Hematopoietic multipotent progenitor cell treated with erythropoietin and hydrocortisone succinate and interleukin-3 and kit ligand, for 17 days (in vitro differentiated cells): ENCODE data around the gene BCL2.
"Not testable (repeated sequence)": the region's sequence is repeated elsewhere in the genome, so short reads cannot be mapped to it uniquely, and the experiment has no call there.

Source experiments
- DNase-seq: peaks from one replicate; pipeline ENCODE4 v3.0.0-alpha.2; 2015; ENCODE audit warnings: low spot score

BCL2 gene

DNA sequence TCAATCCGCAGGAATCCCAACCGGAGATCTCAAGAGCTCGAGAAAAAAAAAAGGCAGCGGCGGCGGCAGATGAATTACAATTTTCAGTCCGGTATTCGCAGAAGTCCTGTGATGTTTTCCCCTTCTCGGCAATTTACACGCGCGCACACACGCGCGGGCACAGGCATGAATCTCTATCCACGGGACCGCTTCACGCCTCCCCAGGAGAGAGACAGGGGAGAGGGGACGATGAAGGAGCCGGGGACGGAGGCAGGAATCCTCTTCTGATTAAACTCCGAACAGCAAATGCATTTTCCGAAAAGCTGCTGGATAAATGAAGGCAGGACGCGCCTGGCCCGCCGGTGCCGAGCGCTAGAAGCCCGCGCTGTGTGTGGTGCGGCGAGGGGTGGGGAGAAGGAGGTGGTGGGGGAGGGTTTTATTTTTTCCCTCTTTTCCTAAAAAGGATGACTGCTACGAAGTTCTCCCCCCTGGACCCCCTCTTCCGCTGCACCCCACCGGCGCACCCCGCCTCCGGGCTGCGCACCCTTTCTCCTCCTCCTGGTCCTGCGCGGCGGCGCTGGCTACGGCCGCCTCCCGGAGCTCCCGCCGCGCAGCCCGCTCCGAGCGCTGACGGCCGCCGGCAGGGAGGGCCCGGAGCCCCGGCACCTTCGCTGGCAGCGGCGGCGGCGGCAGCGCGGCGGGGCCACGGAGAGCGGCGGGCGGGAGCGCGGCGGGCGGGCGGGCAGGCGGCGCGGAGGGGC lies at the start of gene BCL2:
TSS of gene BCL2 (minus strand) at position 387 of the 740 bp plus-strand sequence.
- no peak for DNase-seq

DNA sequence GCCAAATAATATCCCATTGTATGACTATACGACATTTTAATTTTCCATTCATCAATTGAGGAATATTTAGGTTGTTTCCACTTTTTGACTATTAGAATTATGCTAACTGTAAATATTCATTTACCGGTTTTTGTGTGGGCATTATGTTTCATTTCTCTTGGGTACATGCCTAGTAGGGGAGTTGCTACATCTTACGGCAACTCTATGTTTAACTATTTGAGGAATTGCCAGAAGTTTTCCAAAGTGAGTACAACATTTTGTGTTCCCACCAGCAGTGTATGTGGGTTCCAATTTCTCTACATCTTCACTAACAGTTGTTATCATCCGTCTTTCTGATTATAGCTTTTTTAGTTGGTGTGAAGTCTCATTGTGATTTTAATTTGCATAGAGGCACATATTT lies 49.0 kb upstream of the BCL2 start:
- no peak for DNase-seq

DNA sequence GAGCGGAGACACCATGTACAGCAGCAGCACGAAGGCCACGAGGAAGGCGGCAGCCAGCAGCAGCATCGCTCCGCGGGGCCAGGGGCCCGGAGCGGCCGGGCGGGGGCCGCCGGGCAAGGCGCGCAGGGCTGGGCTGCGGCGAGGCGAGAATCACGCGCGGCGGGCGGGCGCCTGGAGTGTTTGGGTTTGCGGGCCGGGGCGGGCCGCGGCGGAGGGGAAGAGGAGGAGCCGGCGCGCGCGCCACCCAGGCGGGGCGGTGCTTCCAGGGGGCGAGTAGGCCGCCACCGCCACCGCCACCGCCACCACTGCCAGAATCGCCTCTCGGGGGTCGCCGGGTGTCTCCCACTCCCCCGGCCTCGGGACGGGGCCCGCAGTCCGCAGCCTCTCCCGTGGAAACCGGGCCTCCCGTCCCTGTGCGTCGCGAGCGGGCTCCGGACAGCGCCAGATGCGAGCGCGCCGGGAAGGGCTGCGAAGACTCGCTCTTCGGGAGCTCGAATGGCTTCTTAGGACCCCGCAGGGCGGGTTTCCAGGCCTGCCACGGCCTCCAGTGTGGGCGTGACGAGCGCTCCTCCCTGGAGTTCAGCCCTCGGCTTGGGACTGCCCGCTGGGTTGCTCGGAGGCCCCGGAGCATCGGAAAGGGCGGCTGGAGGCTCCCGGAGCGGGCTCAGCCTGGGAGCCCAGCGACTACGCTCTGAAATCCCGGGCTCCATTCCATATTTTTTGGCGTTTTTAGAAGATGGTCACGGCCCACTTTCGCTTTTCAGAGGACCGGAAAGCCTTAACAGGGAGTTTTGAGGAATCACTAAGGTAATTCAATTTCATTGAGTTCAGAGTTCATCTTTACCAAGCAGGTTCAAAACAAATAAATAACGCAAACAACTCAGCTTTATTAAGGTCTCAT lies 47.7 kb upstream of the BCL2 start, which contains the start of gene KDSR:
TSS of gene KDSR (minus strand) at position 154 of the 901 bp plus-strand sequence. CDS start at position 66, 88 bp downstream.
- DNase-seq: peak; percentile 44

DNA sequence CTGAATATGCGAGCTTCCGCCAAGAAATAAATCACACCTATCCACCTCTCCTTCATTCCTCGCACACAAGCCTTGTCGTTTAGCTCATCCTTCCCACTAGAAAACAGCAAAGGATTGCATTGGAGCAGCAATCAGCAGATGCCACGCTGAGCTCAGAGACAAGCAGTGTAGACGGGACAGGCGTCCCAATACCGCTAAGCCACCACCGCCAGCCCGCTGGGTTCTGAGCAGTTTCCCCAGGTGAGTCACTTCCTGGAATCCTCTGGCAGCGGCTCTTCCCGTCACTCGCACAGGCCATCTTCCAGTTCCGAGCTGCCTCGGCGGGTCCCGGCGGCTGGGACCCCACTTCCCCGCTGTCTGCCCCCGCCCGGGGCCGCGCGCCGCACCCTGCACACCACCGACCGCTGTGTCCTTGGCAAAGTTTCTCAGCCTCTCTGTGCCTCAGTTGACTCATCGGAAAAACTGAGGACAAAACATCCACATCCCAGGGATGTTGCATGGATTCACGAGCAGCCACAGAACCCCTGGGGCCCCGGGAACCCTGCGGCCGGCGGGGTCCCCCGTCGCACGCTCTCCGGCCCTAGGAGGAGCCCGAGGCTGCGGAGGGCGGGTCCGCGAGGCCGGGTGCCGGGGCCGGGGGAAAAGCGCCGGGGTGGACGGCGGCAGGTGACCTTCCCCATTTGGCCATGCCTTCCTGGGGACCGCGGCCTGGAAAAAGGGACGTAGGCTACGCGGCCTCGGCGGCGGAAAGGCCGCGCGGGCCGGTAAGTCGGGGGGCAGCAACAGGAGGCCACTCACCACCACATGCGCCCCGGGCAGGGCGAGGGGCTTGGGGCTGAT lies 46.9 kb upstream of the BCL2 start:
- DNase-seq: no peak

DNA sequence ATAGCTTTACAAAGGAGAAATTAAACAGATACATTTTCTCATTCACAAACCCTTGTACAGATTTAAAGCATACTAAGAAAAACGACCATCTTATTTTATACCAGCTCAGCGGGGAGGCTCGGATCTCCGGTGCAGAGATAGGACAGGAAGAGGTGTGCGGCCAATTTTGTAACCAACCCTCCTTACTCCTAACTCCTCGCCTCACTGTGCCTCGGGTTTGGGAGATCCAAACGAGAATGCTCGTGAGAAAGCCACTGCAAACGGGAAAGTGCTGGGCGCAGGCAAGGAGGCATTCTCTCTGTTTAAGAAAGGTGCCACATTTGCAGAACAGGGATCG lies 46.3 kb upstream of the BCL2 start:
- no peak for DNase-seq

DNA sequence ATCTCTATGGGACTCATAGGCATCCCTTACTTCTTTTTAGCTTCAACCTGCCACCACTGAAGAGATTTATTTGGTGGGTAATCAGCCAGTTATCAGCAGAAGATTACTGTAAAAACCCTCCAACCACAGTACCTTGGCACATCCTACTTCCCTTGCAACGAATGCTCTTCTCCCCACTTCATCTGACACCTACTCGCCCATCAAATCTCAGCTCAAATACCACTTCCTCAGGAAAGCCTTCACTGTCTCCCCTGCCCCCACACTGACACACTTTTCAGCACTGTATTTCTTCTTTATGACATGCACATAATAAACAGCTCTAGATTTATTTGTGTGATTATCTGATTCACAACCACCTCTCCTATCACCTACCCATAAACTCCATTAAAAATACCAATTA lies 44.4 kb upstream of the BCL2 start:
- DNase-seq: no peak

DNA sequence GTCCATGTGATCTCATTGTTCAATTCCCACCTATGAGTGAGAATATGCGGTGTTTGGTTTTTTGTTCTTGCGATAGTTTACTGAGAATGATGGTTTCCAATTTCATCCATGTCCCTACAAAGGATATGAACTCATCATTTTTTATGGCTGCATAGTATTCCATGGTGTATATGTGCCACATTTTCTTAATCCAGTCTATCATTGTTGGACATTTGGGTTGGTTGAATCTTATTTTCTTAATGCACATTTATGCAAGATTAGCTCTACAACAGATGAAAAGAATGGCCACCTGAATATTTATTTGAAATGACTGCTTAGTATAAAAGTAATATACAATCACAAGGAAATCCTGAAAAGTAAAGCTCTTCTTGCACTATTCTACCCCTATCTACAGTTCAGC lies 43.9 kb upstream of the BCL2 start:
- DNase-seq: not testable (repeated sequence)

DNA sequence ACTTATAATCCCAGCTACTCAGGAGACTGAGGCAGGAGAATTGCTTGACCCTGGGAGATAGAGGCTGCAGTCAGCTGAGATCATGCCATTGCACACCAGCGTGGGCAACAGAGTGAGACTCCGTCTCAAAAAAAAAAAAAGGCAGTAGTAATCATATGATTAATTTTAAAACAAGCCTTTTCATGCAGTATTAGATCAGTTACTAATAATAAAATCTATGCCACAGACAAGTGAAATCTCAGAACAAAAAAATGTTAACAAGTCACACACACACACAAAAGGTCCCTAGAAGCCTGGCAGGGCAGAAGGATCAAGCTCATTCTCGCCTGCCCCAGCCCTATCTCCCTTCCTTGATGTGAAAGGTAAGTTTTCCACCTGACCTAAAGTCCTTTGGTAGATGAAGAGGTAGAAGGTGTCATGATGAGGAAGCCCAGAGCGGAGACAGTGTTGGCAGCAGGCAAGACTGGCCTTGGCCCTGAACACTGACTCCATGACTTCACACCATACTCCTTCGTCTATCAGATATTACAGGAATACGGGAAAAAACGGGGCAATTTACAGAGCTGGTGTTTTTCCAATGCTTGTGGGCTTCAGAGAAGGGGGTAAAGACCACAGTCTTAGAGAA lies 36.8 kb upstream of the BCL2 start:
- no peak for DNase-seq

DNA sequence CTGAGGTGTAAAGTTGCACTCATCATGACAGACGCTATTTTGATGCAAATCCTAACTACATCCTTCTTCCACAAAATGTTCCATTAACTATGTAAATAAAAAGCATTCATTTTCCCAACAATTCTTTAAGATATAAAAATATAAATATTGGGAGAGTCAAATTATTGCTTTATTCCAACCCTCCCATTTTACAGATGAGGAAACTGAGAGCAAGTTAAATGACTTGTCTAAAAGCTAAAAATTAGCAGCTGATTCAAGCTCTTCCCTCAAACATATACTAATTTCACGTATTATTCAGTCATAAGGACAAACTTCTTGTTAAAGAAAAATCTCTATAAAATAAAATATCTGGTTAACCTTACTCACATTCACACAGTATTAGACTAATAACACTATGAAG lies 30.7 kb upstream of the BCL2 start:
- no peak for DNase-seq

DNA sequence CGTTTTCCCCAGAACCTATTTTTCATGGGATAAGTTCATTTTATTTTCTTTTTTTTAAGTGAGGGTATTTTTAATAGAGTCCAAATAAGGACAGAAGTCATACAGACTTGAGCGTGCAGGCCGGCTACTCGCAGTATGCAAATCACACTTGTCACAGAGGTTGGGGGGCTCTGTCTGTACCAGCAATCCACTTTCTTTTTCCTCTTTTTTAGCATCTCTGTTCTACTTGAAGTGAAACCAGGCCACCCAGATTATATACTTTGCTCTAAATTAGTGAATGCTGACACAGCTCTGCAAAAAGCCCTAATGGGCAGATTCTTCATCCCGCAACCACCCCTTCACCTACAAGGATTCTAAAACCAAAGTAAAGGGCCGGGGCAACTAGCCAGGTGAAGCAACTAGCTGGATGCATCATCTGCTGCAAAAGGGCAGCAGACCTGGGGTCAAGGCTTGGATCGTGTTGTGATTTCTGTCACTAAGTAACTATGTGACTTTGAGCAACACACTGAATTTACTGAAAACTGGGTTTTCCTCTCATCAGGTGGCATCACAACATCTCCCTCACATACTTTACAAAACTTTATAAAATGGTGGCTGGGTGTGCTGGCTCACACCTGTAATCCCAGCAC lies 29.1 kb upstream of the BCL2 start:
- no peak for DNase-seq

DNA sequence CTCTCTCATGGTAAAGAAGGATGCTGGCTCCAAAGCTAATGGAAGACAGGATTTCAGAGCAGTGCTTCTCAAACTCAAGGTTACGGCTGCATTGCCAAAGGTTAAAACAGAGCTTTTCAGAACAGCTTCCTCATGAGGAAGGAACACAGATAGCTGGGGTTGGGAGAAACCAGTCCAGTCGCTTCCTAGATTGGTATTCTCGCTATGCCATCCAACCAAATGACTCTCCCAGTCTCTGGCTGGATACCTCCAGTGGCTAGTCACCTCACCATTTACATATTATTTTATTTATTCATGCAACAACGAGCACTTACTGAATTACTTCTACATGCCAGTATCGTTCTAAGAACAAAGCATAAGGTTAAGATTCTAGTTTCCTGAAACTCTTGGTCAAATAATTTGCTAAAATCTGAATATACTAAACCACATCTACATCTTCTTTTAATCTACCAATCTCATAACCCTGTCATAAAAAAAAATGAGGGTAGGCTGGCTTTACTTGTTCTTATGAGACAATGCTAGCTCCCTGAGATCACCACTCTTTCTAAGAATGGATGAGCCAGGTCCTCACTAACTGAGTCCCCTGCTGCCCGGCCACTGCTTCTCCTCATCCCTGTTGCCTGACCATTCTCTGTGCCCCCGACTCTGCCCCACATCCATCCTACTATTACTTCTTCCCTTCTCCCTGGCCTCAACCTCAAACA lies 27.1 kb upstream of the BCL2 start:
- no peak for DNase-seq

DNA sequence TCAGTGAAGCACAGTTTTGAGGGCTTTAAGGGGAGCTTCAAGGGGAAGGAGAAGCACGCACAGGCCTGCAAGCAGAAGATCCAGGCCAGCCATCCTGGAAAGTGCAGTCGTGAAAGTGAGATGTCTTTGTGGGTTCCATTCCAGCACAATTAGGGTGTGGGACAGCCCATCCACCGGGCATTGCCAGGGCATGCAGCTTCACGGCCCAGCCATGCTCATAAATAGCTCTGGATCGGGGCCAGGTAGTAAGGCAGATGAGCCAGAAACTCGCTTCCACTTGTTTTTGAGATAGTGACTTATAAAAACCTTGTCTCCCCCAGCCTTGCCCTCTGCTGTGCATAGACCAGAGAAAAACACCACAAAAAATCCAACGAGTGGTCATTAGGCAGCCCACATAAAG lies 26.5 kb upstream of the BCL2 start:
- DNase-seq: no peak

DNA sequence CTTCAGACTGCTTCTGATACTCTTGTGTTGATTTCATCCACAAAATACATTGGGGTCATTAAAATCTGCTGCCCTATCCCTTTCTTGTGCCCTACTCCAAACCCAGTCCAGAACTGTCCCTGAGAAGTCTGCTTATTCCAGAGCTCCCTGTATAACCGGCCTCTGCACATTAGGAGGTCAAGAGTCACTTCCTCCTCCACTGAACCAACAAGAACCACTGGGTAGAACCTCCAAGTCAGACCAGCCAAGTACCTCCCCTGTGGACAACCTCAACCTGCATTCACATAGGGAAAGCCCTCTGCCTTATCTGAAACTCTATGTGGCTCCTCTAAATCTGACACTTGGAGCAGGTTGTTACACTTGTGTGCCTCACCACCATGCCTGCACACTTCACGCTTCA lies 25.3 kb upstream of the BCL2 start:
- no peak for DNase-seq

DNA sequence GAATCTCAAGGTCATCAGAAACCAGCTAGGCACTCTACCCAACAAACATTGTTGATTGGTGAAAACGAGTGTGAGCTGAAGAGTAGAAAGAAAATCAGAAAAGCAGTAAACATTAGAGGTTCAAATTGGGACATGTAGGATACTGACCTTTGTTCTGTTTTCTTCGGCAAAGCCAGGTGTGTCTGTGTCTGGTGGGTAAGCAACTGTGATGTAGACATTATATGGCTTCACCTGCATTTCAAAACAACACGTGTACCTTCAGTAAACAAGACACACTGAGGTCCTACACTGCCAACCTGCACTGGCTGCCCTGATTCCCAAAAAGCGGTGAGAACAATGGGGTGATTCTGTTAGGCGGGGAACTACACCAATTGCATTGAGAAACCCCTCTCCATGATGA lies 24.7 kb upstream of the BCL2 start:
- DNase-seq: no peak

DNA sequence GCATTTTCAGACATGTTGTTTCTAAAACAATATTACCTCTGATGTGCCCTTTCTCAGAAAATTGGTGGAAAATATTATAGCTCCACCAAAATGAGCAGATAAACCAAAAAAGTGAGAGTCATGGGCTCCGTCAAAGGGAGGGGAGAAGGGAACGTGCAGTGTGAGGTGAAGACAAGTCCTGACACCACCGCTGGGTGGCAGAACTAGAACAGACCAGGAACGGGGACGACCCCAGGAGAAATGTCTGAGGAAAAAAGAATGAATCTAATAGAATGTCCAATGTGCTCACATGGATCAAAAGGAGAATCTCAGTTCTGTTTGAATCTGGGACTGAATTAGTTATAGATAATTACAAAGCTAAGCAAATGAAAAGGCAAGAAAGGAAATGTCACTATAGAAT lies 22.6 kb upstream of the BCL2 start:
- peak; percentile 32 for DNase-seq

DNA sequence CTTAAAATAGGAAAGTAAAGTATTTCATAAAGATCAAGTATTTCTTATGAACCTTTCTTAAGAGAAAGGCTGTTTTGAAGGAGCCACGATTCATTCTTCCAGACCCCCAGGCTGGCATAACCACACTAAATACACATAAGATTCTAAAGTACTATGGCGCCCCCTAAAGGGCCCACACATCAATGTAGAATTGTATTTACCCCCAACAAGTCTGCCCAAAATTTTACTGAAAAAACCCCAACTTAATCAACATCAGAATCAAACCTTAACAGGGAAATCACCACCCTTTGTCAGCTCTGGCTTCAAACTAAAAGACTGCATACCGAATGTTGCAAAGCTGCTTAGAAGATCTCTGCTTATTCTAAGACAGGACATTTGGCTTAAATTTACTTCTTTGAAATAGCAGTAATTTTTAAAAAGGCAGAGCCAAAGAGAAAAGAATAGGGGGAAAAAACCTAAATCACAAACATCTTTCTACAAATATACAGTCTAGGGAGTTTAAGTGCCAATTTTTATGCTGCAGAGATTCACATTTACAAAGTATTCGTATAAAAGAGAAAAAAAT lies 20.4 kb upstream of the BCL2 start:
- DNase-seq: peak; percentile 27

DNA sequence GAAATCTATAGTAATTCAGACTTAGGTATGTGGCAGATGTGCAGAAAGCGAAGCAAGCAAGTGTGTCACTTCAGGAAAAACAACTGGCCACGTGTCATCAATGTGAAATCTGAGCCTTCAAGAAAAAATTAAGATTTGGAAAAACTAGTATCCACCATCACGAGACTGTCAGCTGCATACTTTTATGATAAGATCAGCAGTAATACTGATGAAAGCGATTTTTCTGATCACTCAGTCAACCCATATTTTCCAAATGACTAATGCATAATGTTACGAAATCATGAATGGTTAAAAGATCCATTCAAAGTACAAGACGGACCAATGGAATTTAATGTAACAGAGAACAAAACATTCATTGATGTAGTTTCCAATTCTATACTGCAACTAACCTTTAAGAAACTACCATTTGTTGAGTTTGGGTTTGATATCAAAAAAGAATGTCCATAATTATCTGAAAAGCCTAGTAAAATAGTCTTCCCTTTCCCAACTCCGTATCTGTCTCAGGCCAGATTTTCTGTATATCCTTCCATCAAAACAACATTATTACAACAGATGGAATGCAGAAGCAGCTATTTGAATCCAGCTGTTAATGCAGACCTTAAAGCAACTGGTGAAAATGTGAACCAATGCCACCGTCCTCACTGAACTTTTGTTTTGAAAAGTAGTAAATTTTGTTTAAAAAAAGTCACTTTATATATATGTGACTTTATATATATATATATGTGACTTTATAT lies 17.0 kb upstream of the BCL2 start:
- no peak for DNase-seq

DNA sequence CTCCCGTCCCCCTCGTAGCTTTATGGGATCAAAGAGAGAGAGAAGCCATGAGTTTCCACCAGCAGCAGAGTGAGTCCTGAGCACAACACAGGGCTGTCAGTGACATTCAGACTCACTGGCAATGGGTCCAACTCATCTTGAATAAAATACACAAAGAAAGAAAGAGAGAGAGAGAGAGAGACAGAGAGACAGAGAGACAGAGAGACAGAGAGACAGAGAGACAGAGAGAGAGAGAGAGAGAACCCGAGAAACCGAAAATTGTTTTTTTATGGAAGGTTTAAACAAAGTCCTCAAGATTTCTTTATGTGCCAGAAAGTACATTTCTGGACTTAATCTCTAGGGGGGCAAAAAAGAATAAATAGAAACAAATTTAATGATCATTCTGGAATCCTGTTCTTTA lies 11.5 kb upstream of the BCL2 start:
- no peak for DNase-seq

DNA sequence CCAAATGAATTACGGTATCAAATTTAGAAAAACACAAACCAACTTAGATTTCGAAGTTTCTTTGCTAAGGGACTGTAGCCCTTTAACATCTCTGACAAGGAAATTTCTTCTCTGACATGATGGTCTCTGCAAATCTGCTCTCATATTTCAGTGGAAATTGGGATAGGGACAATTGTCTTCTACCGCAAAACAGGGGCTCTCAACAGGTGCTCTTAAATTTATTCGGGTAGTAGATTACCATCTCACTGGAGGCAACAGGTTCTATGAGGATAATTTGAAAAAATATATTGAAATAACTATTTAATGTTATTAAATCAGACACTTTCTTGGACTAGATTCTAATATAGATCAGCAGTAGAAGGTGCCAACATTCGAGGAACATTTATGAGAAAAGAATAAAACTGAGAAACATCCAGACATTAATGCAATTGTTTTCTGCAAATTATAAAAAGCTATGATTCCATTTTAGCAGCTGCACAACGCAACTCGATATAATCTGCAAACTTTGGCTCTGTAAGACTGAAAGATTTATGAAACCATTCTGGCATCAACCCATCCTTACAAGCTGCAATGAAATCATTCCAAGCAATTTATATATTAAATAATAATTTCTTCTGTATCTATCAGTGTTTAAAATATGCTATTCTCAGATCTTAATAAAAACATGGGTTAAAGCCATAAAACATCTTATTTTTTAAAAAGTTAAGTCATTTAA lies 10.0 kb upstream of the BCL2 start:
- no peak for DNase-seq
